ENCODE results near the gene KIAA1143.

Gene KIAA1143

GRCh38 chr3:44761101-44761423, 357 bp downstream of the KIAA1143 start:
- peak overlapping the region; percentile 91 for H3K4me3 ChIP-seq (ENCODE audit: low read depth, low read length)
- H3K36me3 ChIP-seq (replicated peaks) = peaks cover 2% of the 10 kb centered on the region
- no peak for DNase-seq
- H3K27me3 ChIP-seq (replicated peaks) = no peaks in the 10 kb centered on the region
- TF ChIP-seq, protein P1, sequence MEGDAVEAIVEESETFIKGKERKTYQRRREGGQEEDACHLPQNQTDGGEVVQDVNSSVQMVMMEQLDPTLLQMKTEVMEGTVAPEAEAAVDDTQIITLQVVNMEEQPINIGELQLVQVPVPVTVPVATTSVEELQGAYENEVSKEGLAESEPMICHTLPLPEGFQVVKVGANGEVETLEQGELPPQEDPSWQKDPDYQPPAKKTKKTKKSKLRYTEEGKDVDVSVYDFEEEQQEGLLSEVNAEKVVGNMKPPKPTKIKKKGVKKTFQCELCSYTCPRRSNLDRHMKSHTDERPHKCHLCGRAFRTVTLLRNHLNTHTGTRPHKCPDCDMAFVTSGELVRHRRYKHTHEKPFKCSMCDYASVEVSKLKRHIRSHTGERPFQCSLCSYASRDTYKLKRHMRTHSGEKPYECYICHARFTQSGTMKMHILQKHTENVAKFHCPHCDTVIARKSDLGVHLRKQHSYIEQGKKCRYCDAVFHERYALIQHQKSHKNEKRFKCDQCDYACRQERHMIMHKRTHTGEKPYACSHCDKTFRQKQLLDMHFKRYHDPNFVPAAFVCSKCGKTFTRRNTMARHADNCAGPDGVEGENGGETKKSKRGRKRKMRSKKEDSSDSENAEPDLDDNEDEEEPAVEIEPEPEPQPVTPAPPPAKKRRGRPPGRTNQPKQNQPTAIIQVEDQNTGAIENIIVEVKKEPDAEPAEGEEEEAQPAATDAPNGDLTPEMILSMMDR (IDR thresholded peaks at IDR 0.05; ENCODE audit: low read depth, low read length, missing control alignments) = no peak
- peak overlapping the region; percentile 85 for H3K27ac ChIP-seq
- in situ Hi-C loops (cut with HindIII; ENCODE audit: low pct_ligation_motif_present, low sequenced_read_pairs) = no loop called here

DNA sequence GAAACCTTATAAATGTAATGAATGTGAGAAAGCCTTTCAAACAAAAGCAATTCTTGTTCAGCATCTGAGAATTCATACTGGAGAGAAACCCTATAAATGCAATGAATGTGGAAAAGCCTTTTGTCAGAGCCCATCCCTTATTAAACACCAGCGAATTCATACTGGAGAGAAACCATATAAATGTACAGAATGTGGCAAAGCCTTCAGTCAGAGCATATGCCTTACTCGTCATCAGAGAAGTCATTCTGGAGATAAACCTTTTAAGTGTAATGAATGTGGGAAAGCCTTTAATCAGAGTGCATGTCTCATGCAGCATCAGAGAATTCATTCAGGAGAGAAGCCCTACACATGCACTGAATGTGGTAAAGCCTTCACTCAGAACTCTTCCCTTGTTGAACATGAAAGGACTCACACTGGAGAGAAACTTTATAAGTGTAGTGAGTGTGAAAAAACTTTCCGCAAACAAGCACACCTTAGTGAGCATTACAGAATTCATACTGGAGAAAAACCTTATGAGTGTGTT, 26.7 kb downstream of the KIAA1143 start:
- H3K4me3 ChIP-seq (ENCODE audit: low read depth, low read length) = no peak overlapping the region
- DNase-seq = no peak
- in situ Hi-C loops (cut with HindIII; ENCODE audit: low pct_ligation_motif_present, low sequenced_read_pairs) = no loop called here
- TF ChIP-seq, protein P1 (IDR thresholded peaks at IDR 0.05; ENCODE audit: low read depth, low read length, missing control alignments) = no peak
- H3K27ac ChIP-seq = no peak overlapping the region
- no peaks in the 10 kb centered on the region for H3K27me3 ChIP-seq (replicated peaks)
- peaks cover 13% of the 10 kb centered on the region for H3K36me3 ChIP-seq (replicated peaks)

DNA sequence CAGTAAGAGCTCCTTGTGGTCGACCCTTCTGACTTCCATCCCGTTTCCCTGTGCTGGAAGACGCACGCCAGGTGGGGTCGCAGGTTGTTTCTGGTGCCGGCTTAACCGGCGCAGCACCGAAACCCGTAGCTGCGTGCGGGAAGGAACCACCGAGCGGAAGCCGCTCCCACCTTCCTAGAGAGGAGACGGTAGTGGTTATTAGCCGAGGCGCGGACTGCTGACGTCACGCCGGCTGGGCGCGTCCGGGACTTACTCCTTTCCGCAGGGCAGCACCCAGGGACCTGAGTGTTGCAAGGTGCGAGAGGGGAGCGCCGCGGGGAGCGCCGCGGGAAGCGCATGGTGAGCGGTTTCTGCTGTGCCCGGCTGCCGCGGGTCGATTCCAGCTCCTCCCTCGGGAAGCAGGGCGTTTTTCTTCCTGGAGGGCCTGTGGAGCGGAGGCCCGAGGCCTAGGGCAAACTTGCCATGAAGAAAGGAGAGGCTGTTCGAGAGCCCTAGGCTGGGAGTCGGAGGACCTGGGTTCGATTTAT, 32.0 kb downstream of the KIAA1143 start, which contains the start of gene ZNF501:
ZNF501 (plus strand) TSS at position 252 of the 527 bp plus-strand sequence. CDS start 4,787 bp downstream, outside the sequence.
- peak within 1 kb of the TSS; percentile 80 for H3K4me3 ChIP-seq (ENCODE audit: low read depth, low read length)
- TF ChIP-seq, protein P1 (IDR thresholded peaks at IDR 0.05; ENCODE audit: low read depth, low read length, missing control alignments) = no peak
- DNase-seq = peak; percentile 89
- peak within 1 kb of the TSS; percentile 11 for H3K27ac ChIP-seq
- in situ Hi-C loops (cut with HindIII; ENCODE audit: low pct_ligation_motif_present, low sequenced_read_pairs) = no loop called here
- peaks cover 8% of the 10 kb centered on the region for H3K36me3 ChIP-seq (replicated peaks)
- no peaks in the 10 kb centered on the region for H3K27me3 ChIP-seq (replicated peaks)

DNA sequence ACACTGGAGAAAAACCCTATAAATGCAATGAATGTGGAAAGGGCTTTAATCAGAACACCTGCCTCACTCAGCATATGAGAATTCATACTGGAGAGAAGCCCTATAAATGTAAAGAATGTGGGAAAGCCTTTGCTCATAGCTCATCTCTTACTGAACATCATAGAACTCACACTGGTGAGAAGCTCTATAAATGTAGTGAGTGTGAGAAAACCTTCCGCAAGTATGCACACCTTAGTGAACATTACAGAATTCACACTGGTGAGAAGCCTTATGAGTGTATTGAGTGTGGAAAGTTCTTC, 39.4 kb downstream of the KIAA1143 start:
- Histone ChIP-seq H3K4me3 (ENCODE audit: low read depth, low read length) (no peak overlapping the region), H3K27me3 (replicated peaks) (no peaks in the 10 kb centered on the region), H3K36me3 (replicated peaks) (peaks cover 27% of the 10 kb centered on the region), H3K27ac (no peak overlapping the region)
- no peak for DNase-seq
- in situ Hi-C loops (cut with HindIII; ENCODE audit: low pct_ligation_motif_present, low sequenced_read_pairs) = no loop called here
- TF ChIP-seq, protein P1 (IDR thresholded peaks at IDR 0.05; ENCODE audit: low read depth, low read length, missing control alignments) = no peak

DNA sequence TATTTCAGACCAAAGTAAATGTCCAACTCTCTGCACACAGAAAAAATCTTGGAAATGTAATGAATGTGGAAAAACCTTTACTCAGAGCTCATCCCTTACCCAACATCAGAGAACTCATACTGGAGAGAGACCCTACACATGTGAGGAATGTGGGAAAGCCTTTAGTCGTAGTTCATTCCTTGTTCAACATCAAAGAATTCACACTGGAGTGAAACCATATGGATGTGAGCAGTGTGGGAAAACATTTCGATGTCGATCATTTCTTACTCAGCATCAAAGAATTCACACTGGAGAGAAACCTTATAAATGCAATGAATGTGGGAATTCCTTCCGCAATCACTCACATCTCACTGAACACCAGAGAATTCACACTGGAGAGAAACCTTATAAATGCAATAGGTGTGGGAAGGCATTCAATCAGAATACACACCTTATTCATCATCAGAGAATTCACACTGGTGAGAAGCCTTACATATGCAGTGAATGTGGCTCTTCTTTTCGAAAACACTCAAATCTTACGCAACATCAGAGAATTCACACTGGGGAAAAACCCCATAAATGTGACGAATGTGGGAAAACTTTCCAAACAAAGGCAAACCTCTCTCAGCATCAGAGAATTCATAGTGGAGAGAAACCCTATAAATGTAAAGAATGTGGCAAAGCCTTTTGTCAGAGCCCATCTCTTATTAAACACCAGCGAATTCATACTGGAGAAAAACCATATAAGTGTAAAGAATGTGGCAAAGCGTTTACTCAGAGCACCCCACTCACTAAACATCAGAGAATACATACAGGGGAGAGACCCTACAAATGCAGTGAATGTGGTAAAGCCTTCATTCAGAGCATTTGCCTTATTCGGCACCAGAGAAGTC, 40.0 kb downstream of the KIAA1143 start:
- Histone ChIP-seq H3K36me3 (replicated peaks) (peaks cover 27% of the 10 kb centered on the region), H3K27ac (no peak overlapping the region), H3K4me3 (ENCODE audit: low read depth, low read length) (no peak overlapping the region), H3K27me3 (replicated peaks) (no peaks in the 10 kb centered on the region)
- in situ Hi-C loops (cut with HindIII; ENCODE audit: low pct_ligation_motif_present, low sequenced_read_pairs) = no loop called here
- DNase-seq = no peak
- TF ChIP-seq, protein P1 (IDR thresholded peaks at IDR 0.05; ENCODE audit: low read depth, low read length, missing control alignments) = no peak
